HL-60 (cell line): Measurements from ENCODE around the gene STX7.

Experiments used
- POLR2AphosphoS5 ChIP-seq: IDR thresholded peaks from 2 replicates; pipeline ENCODE4 v1.6.1; 2012; ENCODE audit warnings: low read depth
- TF ChIP-seq, protein P1 (sequence below): IDR thresholded peaks from one replicate; pipeline ENCODE4 v1.5.1; 2011; ENCODE audit warnings: low read length, control low read depth, inconsistent platforms; ENCODE audit not compliant: insufficient read depth
- TF ChIP-seq, protein P2 (sequence below): IDR thresholded peaks from 2 replicates; pipeline ENCODE4 v1.6.1; 2012; ENCODE audit warnings: low read depth; ENCODE audit not compliant: insufficient replicate concordance

DNA sequence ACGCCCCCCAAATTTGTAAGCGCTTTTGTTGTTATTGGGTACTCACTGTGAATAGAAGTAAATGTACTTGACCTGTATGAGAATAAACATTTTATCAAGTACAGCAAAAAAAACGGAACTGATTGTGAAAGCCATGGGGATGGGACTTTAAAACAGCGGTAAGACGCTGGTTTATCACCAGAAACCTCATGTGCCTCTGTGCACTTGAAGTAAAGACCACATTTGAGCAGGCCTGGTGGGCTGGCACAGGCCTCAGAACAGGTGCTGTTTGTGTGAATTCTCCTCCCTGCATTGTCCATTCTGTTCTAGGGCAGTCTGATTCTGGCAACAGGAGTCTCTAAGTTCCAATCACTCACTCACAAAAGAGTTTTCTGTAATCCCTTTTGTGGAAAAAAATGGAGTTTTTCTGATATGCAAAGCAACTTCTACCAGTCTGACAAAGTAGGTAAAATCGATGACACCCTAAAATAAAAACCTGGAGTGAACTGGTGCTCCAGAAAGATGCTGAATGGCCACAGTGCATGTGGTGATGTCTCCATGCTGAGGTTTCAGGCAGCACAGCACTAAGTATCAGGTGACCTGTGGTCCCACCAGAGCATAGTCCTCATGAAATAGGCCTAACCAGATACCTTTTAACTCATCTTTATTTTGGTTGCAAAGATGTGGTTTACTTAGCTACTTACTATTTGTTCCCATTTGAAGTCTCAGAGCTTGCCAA, 53.9 kb downstream of the STX7 start:
- TF ChIP-seq, protein P1, sequence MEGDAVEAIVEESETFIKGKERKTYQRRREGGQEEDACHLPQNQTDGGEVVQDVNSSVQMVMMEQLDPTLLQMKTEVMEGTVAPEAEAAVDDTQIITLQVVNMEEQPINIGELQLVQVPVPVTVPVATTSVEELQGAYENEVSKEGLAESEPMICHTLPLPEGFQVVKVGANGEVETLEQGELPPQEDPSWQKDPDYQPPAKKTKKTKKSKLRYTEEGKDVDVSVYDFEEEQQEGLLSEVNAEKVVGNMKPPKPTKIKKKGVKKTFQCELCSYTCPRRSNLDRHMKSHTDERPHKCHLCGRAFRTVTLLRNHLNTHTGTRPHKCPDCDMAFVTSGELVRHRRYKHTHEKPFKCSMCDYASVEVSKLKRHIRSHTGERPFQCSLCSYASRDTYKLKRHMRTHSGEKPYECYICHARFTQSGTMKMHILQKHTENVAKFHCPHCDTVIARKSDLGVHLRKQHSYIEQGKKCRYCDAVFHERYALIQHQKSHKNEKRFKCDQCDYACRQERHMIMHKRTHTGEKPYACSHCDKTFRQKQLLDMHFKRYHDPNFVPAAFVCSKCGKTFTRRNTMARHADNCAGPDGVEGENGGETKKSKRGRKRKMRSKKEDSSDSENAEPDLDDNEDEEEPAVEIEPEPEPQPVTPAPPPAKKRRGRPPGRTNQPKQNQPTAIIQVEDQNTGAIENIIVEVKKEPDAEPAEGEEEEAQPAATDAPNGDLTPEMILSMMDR, result no peak
- TF ChIP-seq, protein P2, sequence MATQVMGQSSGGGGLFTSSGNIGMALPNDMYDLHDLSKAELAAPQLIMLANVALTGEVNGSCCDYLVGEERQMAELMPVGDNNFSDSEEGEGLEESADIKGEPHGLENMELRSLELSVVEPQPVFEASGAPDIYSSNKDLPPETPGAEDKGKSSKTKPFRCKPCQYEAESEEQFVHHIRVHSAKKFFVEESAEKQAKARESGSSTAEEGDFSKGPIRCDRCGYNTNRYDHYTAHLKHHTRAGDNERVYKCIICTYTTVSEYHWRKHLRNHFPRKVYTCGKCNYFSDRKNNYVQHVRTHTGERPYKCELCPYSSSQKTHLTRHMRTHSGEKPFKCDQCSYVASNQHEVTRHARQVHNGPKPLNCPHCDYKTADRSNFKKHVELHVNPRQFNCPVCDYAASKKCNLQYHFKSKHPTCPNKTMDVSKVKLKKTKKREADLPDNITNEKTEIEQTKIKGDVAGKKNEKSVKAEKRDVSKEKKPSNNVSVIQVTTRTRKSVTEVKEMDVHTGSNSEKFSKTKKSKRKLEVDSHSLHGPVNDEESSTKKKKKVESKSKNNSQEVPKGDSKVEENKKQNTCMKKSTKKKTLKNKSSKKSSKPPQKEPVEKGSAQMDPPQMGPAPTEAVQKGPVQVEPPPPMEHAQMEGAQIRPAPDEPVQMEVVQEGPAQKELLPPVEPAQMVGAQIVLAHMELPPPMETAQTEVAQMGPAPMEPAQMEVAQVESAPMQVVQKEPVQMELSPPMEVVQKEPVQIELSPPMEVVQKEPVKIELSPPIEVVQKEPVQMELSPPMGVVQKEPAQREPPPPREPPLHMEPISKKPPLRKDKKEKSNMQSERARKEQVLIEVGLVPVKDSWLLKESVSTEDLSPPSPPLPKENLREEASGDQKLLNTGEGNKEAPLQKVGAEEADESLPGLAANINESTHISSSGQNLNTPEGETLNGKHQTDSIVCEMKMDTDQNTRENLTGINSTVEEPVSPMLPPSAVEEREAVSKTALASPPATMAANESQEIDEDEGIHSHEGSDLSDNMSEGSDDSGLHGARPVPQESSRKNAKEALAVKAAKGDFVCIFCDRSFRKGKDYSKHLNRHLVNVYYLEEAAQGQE, result no peak
- TF ChIP-seq POLR2AphosphoS5, result 0 out of 2 replicates have a peak, but pooled peaks have one; percentile 23
